Neural crest cell (in vitro differentiated cells): Measurements from ENCODE around the gene PTPRU. TPM values are rescaled to one million over a fixed set of nuclear protein-coding genes. Genes with fewer than 3 reads are reported as not detected.

Experiments used
- DNase-seq: peaks from one replicate; pipeline ENCODE4 v3.0.0; 2021; ENCODE audit warnings: low read depth, mixed read lengths, low spot score
- H3K27ac Mint-ChIP-seq: one replicate; pipeline ENCODE4 v1.8.0; 2021; ENCODE audit warnings: mild to moderate bottlenecking, mixed read lengths; ENCODE audit not compliant: unreplicated experiment
- H3K27me3 Mint-ChIP-seq: 2 replicates; pipeline ENCODE4 v1.8.0; 2021; ENCODE audit warnings: low read depth, mild to moderate bottlenecking, mixed read lengths
- H3K36me3 Mint-ChIP-seq: 2 replicates; pipeline ENCODE4 v1.8.0; 2021; ENCODE audit warnings: low read depth, mild to moderate bottlenecking, mixed read lengths
- H3K4me1 Mint-ChIP-seq: 2 replicates; pipeline ENCODE4 v1.8.0; 2021; ENCODE audit warnings: mixed read lengths
- H3K4me3 Mint-ChIP-seq: one replicate; pipeline ENCODE4 v1.8.0; 2021; ENCODE audit warnings: mild to moderate bottlenecking, mixed read lengths
- H3K9me3 Mint-ChIP-seq: 2 replicates; pipeline ENCODE4 v1.8.0; 2021; ENCODE audit warnings: mixed read lengths
- total RNA-seq: library from RNA; stranded (reverse); gene quantifications from 2 replicates; pipeline ENCODE4 v1.2.1, GENCODE V29; 2021
- TF ChIP-seq, protein P1 (sequence below): fragments of 200-600 bp; sonication (generic); conservative IDR thresholded peaks from 2 replicates; pipeline ENCODE4 v1.5.0; 2021; ENCODE audit warnings: antibody characterized with exemption, mild to moderate bottlenecking

PTPRU gene
- total RNA-seq, 1 donor from 2014 or later: 5.1 TPM

DNA sequence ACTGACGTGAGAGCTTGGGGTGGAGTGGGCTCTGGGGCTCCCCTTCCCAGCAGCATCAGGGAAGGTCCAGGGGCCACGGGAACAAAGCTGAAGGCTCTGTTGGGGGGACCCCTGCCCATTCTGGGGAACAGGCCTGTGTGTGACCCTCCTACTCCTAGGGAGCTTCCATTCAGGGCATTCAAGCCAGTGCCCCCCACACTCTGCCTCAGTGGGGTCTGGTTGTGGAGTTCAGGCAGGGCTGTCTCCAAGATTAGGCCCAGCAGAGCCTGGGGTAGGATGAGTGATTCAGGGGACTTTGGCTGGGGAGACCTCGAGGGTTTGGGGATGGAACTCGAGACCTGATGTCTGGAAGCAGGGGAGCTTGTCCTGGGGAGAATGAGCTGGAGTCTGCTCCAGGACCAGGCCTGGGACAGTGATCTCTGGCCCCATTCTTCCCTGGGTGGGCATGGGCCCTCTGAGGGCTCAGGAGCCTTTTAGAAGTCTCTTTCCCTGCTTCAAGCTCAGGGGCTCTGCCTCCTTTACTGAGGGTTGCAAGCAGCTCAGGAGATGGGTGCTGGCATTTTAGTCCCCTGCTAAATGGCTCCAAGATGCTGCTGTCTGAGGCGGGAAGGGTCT is 81.7 kb downstream of the PTPRU start:
- peaks cover 5% of the 10 kb centered on the region for H3K4me1 Mint-ChIP-seq
- TF ChIP-seq, protein P1, sequence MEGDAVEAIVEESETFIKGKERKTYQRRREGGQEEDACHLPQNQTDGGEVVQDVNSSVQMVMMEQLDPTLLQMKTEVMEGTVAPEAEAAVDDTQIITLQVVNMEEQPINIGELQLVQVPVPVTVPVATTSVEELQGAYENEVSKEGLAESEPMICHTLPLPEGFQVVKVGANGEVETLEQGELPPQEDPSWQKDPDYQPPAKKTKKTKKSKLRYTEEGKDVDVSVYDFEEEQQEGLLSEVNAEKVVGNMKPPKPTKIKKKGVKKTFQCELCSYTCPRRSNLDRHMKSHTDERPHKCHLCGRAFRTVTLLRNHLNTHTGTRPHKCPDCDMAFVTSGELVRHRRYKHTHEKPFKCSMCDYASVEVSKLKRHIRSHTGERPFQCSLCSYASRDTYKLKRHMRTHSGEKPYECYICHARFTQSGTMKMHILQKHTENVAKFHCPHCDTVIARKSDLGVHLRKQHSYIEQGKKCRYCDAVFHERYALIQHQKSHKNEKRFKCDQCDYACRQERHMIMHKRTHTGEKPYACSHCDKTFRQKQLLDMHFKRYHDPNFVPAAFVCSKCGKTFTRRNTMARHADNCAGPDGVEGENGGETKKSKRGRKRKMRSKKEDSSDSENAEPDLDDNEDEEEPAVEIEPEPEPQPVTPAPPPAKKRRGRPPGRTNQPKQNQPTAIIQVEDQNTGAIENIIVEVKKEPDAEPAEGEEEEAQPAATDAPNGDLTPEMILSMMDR: no peak
- no peak for DNase-seq
- H3K9me3 Mint-ChIP-seq: no peaks in the 10 kb centered on the region
- peak overlapping the region; percentile 81 for H3K27ac Mint-ChIP-seq
- H3K27me3 Mint-ChIP-seq: no peaks in the 10 kb centered on the region
- no peak overlapping the region for H3K4me3 Mint-ChIP-seq
- no peaks in the 10 kb centered on the region for H3K36me3 Mint-ChIP-seq

DNA sequence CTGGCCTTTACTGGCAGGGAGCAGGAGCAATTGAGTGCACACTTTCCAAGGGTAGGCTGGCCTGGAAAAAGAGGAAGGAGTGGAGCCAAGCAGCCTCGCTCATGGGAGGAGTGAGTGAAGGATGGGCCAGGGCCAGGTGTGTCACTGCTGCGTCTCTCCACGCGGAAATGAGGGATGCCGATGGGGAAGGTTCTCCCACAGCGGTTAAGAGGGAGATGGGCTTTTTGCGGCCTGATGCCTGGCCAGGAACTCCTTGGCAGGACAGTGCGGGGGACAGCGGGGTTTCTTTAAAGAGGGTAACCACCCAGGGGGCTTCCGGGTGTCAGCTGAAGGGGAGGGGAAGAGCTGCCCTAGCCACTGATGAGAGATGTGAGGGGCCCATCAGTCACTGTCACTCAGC is 82.4 kb downstream of the PTPRU start:
- Mint-ChIP-seq H3K27me3 (no peaks in the 10 kb centered on the region), H3K4me1 (peaks cover 5% of the 10 kb centered on the region), H3K4me3 (no peak overlapping the region), H3K36me3 (no peaks in the 10 kb centered on the region), H3K27ac (no peak overlapping the region), H3K9me3 (no peaks in the 10 kb centered on the region)
- TF ChIP-seq, protein P1: no peak
- DNase-seq: no peak

DNA sequence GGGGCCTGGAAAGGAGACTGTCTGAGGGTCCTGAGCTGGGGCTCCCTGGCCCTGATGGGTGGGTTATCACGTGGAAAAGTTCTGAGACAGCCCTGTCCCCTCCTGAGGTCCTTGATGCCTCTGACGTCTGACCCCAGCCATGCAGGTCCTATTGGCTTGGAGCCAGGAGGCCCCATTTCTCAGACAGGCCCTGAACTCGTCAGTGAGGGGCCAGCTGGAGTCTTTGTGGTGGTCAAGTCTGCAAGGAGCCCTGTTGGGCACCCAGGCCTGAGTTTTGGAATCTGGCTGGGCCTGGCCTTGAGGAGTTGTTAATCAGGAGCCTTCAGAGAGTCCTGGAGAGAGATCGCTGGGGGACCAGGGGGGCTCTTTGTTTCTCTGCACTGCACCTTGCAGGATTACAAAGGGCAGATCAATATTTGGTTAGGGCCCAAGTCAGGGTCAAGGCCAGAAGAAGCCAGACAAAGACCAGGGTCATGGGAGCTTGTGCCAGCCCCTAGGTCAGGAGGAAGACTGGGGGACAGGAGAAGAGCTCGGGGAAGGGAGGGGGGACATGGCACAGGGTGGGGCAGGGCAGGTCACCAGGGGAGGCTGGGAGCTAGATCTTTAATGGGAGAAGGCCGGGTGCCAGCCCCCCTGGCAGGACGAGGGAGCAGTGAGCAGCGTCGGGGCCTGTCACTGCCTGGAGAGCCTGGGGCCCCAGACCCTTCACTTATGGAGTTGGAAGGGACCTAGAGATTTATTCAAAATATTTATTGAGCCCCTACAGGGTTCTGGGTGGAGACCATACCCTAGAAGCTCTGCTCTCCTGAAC is 83.2 kb downstream of the PTPRU start:
- Mint-ChIP-seq H3K27ac (no peak overlapping the region), H3K4me3 (no peak overlapping the region), H3K27me3 (no peaks in the 10 kb centered on the region), H3K4me1 (peaks cover 6% of the 10 kb centered on the region), H3K9me3 (no peaks in the 10 kb centered on the region), H3K36me3 (no peaks in the 10 kb centered on the region)
- DNase-seq: no peak
- TF ChIP-seq, protein P1: no peak

DNA sequence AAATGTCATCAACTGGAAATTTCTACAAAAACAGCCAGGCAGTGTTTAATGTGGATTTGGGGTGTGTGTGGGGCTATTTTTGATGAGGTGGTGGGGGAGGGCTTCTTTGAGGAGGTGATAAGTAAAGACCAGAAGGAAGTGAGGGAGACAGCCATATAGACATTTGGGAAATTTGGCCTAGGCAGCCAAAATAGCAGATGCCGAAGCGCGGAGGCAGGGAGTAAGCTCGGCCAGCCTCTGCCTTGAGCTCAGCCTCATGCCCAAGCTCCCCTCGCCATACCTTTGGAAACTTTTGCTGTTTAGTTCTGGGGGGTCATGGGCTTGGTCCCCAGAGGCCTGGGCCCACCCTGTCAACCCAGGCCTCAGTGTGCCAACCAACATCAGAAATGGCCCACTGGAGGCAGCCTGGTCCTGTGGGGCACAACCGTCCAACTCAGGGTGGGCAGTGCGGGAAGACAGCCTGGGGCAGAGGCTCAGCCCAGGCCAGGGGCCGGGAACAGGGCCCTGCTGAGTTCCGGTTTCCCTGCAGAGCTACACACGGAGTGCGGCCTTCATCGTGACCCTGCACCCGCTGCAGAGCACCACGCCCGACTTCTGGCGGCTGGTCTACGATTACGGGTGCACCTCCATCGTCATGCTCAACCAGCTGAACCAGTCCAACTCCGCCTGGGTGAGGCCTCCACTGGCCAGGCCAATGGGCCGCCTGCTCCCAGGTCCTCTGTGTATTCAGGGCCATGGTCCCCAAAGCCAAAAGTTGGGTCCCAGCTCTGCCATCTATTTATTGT is 84.0 kb downstream of the PTPRU start:
- Mint-ChIP-seq H3K27ac (no peak overlapping the region), H3K9me3 (no peaks in the 10 kb centered on the region), H3K4me1 (peaks cover 14% of the 10 kb centered on the region), H3K36me3 (no peaks in the 10 kb centered on the region), H3K4me3 (no peak overlapping the region), H3K27me3 (no peaks in the 10 kb centered on the region)
- DNase-seq: no peak
- TF ChIP-seq, protein P1: no peak

DNA sequence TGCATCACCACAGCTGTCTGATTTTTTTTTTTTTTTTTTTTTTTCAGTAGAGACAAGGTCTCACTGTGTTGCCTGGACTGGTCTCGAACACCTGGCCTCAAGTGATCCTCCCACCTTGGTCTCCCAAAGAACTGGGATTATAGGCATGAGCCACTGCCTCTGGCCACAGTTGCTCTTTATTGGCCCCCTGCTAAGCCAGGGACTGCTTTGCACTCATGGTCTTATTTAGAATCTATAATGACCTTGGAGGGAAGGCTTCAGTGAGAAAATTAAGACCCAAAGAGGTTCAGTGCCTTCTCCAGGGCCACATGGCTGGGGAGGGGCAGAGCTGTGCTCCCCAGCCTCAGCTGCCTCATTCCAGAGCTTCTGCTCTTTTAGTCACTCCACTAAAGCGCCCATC is 84.9 kb downstream of the PTPRU start:
- H3K9me3 Mint-ChIP-seq: no peaks in the 10 kb centered on the region
- no peaks in the 10 kb centered on the region for H3K36me3 Mint-ChIP-seq
- H3K27ac Mint-ChIP-seq: no peak overlapping the region
- H3K4me1 Mint-ChIP-seq: peaks cover 14% of the 10 kb centered on the region
- no peak overlapping the region for H3K4me3 Mint-ChIP-seq
- DNase-seq: no peak
- no peaks in the 10 kb centered on the region for H3K27me3 Mint-ChIP-seq
- TF ChIP-seq, protein P1: no peak
